ENCODE measurements around the gene PCDHGB3. TPM values are rescaled to one million over a fixed set of nuclear protein-coding genes. Genes with fewer than 3 reads are reported as not detected.
A peak's percentile ranks its signal among the peaks of the same experiment; 100 is the strongest.
"Not testable (repeated sequence)": the region's sequence is repeated elsewhere in the genome, so short reads cannot be mapped to it uniquely, and the experiment has no call there.

The PCDHGB3 gene
- total RNA-seq, 4 donors from 2014 or later = 0.29 to 2.0 (median 1.2) TPM

DNA sequence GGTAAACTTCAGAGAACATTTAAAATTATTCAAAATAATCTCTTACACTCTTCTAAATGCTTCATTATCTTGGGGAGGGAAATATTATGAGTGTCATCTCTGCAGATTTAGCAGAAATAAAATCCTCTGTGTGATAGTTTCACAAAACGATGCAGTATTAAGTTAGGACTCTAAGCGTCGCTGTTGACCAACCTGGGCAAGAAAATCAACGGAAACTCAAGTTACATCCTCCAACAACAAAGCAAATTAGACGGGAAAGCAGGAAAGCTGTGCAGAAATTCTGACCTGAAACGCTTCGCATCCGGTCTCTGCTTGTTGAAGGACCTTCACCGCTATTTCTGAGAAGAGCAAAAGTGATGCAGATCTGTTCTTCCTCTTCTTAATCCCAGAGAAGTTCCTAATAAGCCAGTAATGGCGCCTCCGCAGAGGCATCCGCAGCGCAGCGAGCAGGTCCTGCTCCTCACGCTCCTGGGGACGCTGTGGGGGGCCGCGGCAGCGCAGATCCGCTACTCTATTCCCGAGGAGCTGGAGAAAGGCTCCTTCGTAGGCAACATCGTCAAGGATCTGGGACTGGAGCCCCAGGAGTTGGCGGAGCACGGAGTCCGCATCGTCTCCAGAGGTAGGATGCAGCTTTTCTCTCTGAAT, 3.8 kb downstream of the PCDHGB3 start, which contains the start of gene PCDHGA6:
PCDHGA6 (plus strand) TSS at position 219 of the 645 bp plus-strand sequence; CDS start at position 412, 193 bp downstream.
- ATAC-seq = no peak
- TF ChIP-seq POLR2A (IDR thresholded peaks at IDR 0.05) = no peak
- TF ChIP-seq, protein P1, sequence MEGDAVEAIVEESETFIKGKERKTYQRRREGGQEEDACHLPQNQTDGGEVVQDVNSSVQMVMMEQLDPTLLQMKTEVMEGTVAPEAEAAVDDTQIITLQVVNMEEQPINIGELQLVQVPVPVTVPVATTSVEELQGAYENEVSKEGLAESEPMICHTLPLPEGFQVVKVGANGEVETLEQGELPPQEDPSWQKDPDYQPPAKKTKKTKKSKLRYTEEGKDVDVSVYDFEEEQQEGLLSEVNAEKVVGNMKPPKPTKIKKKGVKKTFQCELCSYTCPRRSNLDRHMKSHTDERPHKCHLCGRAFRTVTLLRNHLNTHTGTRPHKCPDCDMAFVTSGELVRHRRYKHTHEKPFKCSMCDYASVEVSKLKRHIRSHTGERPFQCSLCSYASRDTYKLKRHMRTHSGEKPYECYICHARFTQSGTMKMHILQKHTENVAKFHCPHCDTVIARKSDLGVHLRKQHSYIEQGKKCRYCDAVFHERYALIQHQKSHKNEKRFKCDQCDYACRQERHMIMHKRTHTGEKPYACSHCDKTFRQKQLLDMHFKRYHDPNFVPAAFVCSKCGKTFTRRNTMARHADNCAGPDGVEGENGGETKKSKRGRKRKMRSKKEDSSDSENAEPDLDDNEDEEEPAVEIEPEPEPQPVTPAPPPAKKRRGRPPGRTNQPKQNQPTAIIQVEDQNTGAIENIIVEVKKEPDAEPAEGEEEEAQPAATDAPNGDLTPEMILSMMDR (IDR thresholded peaks at IDR 0.05 in 4 of 5, conservative IDR thresholded peaks at IDR 0.05 in 1 of 5) = peak in 3 of 5 experiments; percentile 41 to 55 (median 45)
- peaks cover 0 to 4% of the 10 kb centered on the region in 2 donors for H3K4me1 ChIP-seq
- no peak within 1 kb of the TSS for H3K27ac ChIP-seq
- intact Hi-C loops (cut with DNase I; ENCODE audit: low total_unique reads) (loop anchor here (5.0 kb wide), 1 partner anchor 39 kb away; the partner anchor contains the start of gene PCDHGA10), in situ Hi-C loops (cut with MboI; ENCODE audit: low sequenced_read_pairs in 4 of 4) (no loop called here)
- H3K4me3 ChIP-seq = peak within 1 kb of the TSS; percentile 23 to 53 (median 42)
- H3K27me3 ChIP-seq = peaks cover 0 to 11% (median 8%) of the 10 kb centered on the region in 3 donors
- H3K36me3 ChIP-seq = no peaks in the 10 kb centered on the region
- no peak for DNase-seq
- peaks cover 0 to 13% (median 4%) of the 10 kb centered on the region in 3 donors for H3K9me3 ChIP-seq

DNA sequence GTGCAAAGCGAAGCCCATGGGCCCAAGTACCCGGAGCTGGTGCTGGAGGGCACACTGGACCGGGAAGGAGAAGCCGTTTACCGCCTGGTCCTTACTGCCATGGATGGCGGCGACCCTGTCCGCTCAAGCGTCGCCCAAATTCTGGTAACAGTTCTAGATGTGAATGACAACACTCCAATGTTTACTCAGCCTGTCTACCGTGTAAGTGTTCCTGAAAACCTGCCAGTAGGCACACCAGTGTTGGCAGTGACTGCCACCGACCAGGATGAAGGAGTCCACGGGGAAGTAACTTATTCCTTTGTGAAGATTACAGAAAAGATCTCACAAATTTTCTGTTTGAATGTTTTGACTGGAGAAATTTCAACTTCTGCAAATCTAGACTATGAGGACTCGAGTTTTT, 4.6 kb downstream of the PCDHGB3 start:
- peaks cover 0 to 8% (median 5%) of the 10 kb centered on the region in 3 donors for H3K27me3 ChIP-seq
- in situ Hi-C loops (cut with MboI; ENCODE audit: low sequenced_read_pairs in 4 of 4) = no loop called here
- H3K27ac ChIP-seq = no peak overlapping the region
- TF ChIP-seq POLR2A (IDR thresholded peaks at IDR 0.05) = no peak
- TF ChIP-seq, protein P1 (IDR thresholded peaks at IDR 0.05 in 4 of 5, conservative IDR thresholded peaks at IDR 0.05 in 1 of 5) = no peak
- intact Hi-C loops (cut with DNase I; ENCODE audit: low total_unique reads) = loop anchor here (5.0 kb wide), 1 partner anchor 38 kb away; the partner anchor contains the start of gene PCDHGA10
- DNase-seq (no peak), ATAC-seq (no peak)
- H3K4me1 ChIP-seq = peaks cover 0 to 4% of the 10 kb centered on the region in 2 donors
- no peaks in the 10 kb centered on the region for H3K36me3 ChIP-seq
- H3K9me3 ChIP-seq = peaks cover 0 to 13% (median 4%) of the 10 kb centered on the region in 3 donors
- peak overlapping the region in 2 of 4 donors; percentile 43 to 53 for H3K4me3 ChIP-seq

DNA sequence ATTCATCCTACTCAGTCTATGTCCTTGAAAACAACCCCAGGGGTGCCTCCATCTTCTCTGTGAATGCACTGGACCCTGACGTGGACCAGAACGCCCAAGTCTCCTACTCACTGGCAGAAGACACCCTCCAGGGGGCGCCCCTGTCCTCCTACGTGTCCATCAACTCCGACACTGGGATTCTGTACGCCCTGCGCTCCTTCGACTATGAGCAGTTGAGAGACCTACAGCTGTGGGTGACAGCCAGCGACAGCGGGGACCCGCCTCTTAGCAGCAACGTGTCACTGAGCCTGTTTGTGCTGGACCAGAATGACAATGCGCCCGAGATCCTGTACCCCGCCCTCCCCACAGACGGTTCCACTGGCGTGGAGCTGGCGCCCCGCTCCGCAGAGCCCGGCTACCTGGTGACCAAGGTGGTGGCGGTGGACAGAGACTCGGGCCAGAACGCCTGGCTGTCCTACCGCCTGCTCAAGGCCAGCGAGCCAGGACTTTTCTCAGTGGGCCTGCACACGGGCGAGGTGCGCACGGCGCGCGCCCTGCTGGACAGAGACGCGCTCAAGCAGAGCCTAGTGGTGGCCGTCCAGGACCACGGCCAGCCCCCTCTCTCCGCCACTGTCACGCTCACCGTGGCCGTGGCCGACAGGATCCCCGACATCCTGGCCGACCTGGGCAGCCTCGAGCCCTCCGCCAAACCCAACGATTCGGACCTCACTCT, 5.6 kb downstream of the PCDHGB3 start:
- peaks cover 0 to 13% (median 4%) of the 10 kb centered on the region in 3 donors for H3K9me3 ChIP-seq

DNA sequence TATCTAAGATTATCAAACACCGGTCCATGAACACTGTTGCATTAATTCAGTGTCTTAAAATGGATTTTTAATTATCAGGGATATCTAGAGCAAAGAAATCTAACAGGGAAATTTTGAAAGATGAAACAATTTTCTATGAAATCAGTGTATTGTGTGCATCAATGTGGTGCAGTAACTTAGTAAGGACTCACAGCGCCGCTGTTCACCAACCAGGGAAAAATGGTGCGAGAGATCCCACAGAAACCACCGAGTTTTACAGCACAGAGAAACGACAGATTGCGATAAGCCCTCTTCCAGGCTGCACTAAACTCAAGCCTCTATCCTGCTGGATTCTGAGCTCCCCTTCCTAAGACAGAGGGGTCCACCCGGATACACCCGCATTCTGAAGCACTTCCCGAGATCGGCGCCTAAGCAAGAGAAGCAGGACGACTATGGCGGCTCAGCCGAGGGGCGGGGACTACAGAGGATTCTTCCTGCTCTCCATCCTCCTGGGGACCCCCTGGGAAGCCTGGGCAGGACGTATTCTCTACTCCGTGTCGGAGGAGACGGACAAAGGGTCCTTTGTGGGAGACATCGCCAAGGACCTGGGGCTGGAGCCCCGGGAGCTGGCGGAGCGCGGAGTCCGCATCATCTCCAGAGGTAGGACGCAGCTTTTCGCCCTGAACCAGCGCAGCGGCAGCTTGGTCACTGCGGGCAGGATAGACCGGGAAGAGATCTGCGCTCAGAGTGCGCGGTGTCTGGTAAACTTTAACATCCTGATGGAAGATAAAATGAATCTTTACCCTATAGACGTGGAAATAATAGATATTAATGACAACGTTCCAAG, 12.6 kb downstream of the PCDHGB3 start, which contains the start of gene PCDHGA7:
PCDHGA7 (plus strand) TSS at position 274 of the 826 bp plus-strand sequence; CDS start at position 432, 158 bp downstream.
- Histone ChIP-seq H3K4me1 (peaks cover 0 to 4% of the 10 kb centered on the region in 2 donors), H3K4me3 (peak within 1 kb of the TSS; percentile 36 to 58 (median 46)), H3K9me3 (no peaks in the 10 kb centered on the region), H3K27me3 (peaks cover 0 to 6% (median 0%) of the 10 kb centered on the region in 3 donors), H3K27ac (no peak within 1 kb of the TSS), H3K36me3 (no peaks in the 10 kb centered on the region)
- no peak for TF ChIP-seq POLR2A (IDR thresholded peaks at IDR 0.05)
- TF ChIP-seq, protein P1 (IDR thresholded peaks at IDR 0.05 in 4 of 5, conservative IDR thresholded peaks at IDR 0.05 in 1 of 5) = peak in 4 of 5 experiments; percentile 9 to 44 (median 22)
- in situ Hi-C loops (cut with MboI; ENCODE audit: low sequenced_read_pairs in 4 of 4) = no loop called here
- DNase-seq = no peak
- intact Hi-C loops (cut with DNase I; ENCODE audit: low total_unique reads) = no loop called here
- peak in 1 of 2 donors; percentile 59 for ATAC-seq

More for the DNA sequence above, 5.6 kb downstream of the PCDHGB3 start:
- in situ Hi-C loops (cut with MboI; ENCODE audit: low sequenced_read_pairs in 4 of 4); intact Hi-C loops (cut with DNase I; ENCODE audit: low total_unique reads); H3K27ac ChIP-seq; H3K27me3 ChIP-seq; DNase-seq; ATAC-seq; H3K4me1 ChIP-seq; H3K36me3 ChIP-seq; H3K4me3 ChIP-seq: not testable (repeated sequence)

Measured in gastrocnemius medialis (tissue), 4 donors.